ENCODE data around the gene MRPS5. TPM values are rescaled to one million over a fixed set of nuclear protein-coding genes. Genes with fewer than 3 reads are reported as not detected.
"Not testable (repeated sequence)": the region's sequence is repeated elsewhere in the genome, so short reads cannot be mapped to it uniquely, and the experiment has no call there.

Gene MRPS5
- total and polyA plus RNA-seq, 8 donors, result 28.6 to 78.2 (median 47.2) TPM

DNA sequence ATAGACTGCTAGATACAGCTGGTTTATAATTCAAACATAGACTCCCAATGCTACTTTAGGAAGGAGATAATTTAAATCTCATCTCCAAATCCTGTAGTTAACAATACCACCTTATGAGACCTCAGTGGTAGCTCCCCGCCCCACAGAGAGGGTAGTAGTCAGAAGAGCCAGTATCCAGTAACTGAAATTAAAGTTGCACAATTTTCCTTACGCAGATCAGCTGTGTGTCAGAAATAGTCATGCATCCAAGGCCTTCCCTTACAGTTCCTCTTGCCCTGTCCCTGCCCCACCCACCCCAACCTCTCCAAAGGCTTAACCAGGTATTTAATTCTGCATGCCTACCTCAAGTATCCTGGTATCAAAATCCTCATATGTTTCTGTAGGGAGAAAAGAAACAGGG lies 15.5 kb downstream of the MRPS5 start:
- 87 to 96% (median 96%) methylated on average over 2 of the region's 2 CpGs for WGBS, 5 donors
- peaks cover 79 to 100% (median 100%) of the 10 kb centered on the region in 4 donors for H3K36me3 ChIP-seq

DNA sequence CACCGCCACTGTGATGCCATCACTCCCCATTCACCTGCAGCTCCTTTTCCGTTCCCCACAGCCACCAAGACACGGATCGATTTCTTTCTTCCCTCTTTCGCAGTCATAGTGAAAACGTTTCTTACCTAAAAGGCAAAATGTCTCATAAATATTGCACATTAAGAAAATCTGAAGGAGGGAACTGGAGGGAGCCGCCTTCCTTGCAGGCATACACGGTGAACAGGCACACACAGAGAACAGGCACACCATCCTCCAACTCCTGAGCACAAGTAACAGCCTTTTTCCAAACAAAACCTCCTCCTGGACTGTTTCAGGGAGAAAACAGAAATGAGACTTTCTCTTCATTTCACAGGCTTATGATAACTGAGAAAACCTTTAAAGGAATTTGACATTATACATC lies 17.0 kb downstream of the MRPS5 start:
- H3K36me3 ChIP-seq, result peaks cover 79 to 100% (median 100%) of the 10 kb centered on the region in 4 donors
- TF ChIP-seq EP300 (IDR thresholded peaks at IDR 0.05), result no peak
- no peak overlapping the region for H3K27ac ChIP-seq
- intact Hi-C loops (cut with DNase I; ENCODE audit: low total_unique reads), result no loop called here
- no peaks in the 10 kb centered on the region for H3K9me3 ChIP-seq
- H3K4me1 ChIP-seq, result no peaks in the 10 kb centered on the region
- DNase-seq, result no peak
- WGBS, 5 donors, result 92 to 95% (median 94%) methylated on average over 8 of the region's 8 CpGs
- H3K27me3 ChIP-seq, result no peaks in the 10 kb centered on the region
- no peak overlapping the region for H3K4me3 ChIP-seq

More for the DNA sequence above, 15.5 kb downstream of the MRPS5 start:
- no peaks in the 10 kb centered on the region for H3K9me3 ChIP-seq
- intact Hi-C loops (cut with DNase I; ENCODE audit: low total_unique reads), result no loop called here
- H3K27me3 ChIP-seq, result no peaks in the 10 kb centered on the region
- no peak overlapping the region for H3K27ac ChIP-seq
- TF ChIP-seq POLR2A (IDR thresholded peaks at IDR 0.05), result no peak
- no peak for TF ChIP-seq POLR2AphosphoS5 (IDR thresholded peaks at IDR 0.05)
- no peak for TF ChIP-seq EP300 (IDR thresholded peaks at IDR 0.05)
- TF ChIP-seq, protein P1, sequence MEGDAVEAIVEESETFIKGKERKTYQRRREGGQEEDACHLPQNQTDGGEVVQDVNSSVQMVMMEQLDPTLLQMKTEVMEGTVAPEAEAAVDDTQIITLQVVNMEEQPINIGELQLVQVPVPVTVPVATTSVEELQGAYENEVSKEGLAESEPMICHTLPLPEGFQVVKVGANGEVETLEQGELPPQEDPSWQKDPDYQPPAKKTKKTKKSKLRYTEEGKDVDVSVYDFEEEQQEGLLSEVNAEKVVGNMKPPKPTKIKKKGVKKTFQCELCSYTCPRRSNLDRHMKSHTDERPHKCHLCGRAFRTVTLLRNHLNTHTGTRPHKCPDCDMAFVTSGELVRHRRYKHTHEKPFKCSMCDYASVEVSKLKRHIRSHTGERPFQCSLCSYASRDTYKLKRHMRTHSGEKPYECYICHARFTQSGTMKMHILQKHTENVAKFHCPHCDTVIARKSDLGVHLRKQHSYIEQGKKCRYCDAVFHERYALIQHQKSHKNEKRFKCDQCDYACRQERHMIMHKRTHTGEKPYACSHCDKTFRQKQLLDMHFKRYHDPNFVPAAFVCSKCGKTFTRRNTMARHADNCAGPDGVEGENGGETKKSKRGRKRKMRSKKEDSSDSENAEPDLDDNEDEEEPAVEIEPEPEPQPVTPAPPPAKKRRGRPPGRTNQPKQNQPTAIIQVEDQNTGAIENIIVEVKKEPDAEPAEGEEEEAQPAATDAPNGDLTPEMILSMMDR (IDR thresholded peaks at IDR 0.05), result no peak
- no peak overlapping the region for H3K4me3 ChIP-seq
- DNase-seq, result no peak
- H3K4me1 ChIP-seq, result no peaks in the 10 kb centered on the region

DNA sequence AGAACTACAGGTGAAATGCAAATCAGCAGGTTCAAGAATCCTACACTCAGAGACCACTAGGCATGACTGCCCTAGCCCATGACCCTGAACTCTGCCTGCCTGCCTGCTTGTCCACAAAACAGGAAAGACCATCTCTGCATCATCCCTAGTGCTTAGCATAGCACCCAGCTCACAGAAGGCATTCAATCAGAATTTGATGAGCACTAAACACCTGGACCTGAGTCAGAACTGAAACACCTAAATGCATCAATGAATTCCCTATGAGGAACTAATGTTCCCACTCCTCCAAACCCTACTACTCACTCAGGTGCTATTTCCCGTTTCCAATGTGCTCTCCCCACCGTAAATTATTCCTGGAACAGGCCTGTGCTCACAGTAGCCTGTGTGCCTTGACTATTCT lies 21.7 kb downstream of the MRPS5 start:
- intact Hi-C loops (cut with DNase I; ENCODE audit: low total_unique reads), result no loop called here
- TF ChIP-seq POLR2AphosphoS5 (IDR thresholded peaks at IDR 0.05), result no peak
- no peak for TF ChIP-seq POLR2A (IDR thresholded peaks at IDR 0.05)
- TF ChIP-seq EP300 (IDR thresholded peaks at IDR 0.05), result no peak
- TF ChIP-seq, protein P1 (IDR thresholded peaks at IDR 0.05), result no peak
- Histone ChIP-seq H3K4me1 (no peaks in the 10 kb centered on the region), H3K4me3 (no peak overlapping the region), H3K9me3 (no peaks in the 10 kb centered on the region), H3K27me3 (no peaks in the 10 kb centered on the region), H3K36me3 (peaks cover 47 to 92% (median 86%) of the 10 kb centered on the region in 4 donors), H3K27ac (no peak overlapping the region)
- DNase-seq, result no peak
- 92 to 100% (median 94%) methylated on average over 2 of the region's 2 CpGs for WGBS, 5 donors

DNA sequence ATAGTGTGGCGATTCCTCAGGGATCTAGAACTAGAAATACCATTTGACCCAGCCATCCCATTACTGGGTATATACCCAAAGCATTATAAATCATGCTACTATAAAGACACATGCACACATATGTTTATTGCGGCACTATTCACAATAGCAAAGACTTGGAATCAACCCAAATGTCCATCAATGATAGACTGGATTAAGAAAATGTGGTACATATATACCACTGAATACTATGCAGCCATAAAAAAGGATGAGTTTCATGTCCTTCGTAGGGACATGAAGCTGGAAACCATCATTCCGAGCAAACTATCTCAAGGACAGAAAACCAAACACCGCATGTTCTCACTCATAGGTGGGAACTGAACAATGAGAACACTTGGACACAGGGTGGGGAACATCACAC lies 23.3 kb downstream of the MRPS5 start:
- intact Hi-C loops (cut with DNase I; ENCODE audit: low total_unique reads); H3K4me3 ChIP-seq; H3K27me3 ChIP-seq; H3K27ac ChIP-seq; H3K4me1 ChIP-seq; H3K9me3 ChIP-seq; DNase-seq: not testable (repeated sequence)
- peaks cover 41 to 91% (median 85%) of the 10 kb centered on the region in 4 donors for H3K36me3 ChIP-seq
- WGBS, 5 donors, result 94 to 98% (median 97%) methylated on average over 4 to 5 of the region's 5 CpGs

DNA sequence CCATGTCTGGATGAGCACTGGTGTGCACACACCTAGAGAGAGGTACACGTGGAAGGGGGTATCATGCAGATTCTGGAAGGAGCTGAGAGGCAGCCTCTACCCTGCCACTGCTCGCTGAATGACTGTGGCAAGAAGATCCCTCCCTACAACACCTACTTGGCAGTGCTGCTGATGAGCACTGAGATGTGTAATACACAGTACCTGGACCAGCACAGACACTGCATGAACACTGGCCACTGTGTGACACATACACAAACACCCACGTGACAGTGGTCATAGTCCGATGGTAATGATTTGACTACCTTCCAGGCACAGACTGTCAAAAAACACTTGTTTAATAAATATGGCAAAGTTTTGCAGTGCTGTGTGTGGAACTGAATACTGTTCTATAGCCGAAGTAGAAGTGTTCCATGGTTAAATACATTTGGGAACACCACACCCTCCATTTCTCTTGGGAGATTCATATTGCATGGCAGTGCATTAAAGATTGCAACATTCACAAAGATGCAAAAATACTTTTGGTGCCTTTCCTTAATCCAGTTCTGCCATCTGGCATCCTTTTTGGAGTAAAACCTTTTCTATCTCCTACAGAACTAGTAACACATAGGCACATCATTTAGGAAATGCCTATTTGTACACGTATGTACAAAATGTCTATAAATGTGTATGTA lies 29.6 kb downstream of the MRPS5 start:
- Histone ChIP-seq H3K4me1 (no peaks in the 10 kb centered on the region), H3K36me3 (peaks cover 42 to 88% (median 83%) of the 10 kb centered on the region in 4 donors), H3K9me3 (no peaks in the 10 kb centered on the region), H3K27ac (no peak overlapping the region), H3K27me3 (no peaks in the 10 kb centered on the region), H3K4me3 (no peak overlapping the region)
- DNase-seq, result no peak
- WGBS, 5 donors, result 91 to 98% (median 95%) methylated on average over 6 of the region's 6 CpGs
- TF ChIP-seq POLR2A (IDR thresholded peaks at IDR 0.05), result no peak
- intact Hi-C loops (cut with DNase I; ENCODE audit: low total_unique reads), result no loop called here

DNA sequence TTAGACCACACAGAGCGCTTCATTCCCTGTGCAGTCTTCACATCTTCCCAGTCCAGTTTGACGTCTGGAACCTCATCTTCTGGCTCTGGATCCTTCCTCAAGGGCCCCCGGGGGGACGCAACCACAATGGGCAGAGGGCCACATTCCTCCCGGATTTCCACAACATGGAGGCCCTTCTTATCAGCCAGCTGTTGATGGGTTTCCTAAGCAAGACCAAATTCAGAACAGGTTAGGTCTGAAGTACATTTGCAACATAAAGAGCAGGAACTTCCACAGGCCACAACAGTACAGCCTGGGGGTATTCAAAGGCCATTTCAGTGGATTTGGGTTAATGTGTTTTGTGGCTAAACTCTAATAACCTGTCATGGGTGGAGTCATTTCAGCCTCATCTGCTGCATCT lies 34.2 kb downstream of the MRPS5 start:
- TF ChIP-seq POLR2A (IDR thresholded peaks at IDR 0.05), result no peak
- TF ChIP-seq, protein P1 (IDR thresholded peaks at IDR 0.05), result no peak
- TF ChIP-seq POLR2AphosphoS5 (IDR thresholded peaks at IDR 0.05), result no peak
- TF ChIP-seq EP300 (IDR thresholded peaks at IDR 0.05), result no peak

More for the DNA sequence above, 34.2 kb downstream of the MRPS5 start:
- H3K4me3 ChIP-seq, result no peak overlapping the region
- WGBS, 5 donors, result 91 to 96% (median 94%) methylated on average over 5 of the region's 5 CpGs
- H3K27me3 ChIP-seq, result no peaks in the 10 kb centered on the region
- peaks cover 47 to 78% (median 73%) of the 10 kb centered on the region in 4 donors for H3K36me3 ChIP-seq
- no peaks in the 10 kb centered on the region for H3K4me1 ChIP-seq
- no peak for DNase-seq
- intact Hi-C loops (cut with DNase I; ENCODE audit: low total_unique reads), result no loop called here
- H3K9me3 ChIP-seq, result no peaks in the 10 kb centered on the region
- H3K27ac ChIP-seq, result no peak overlapping the region
